Keratinocyte (primary cell): Measurements from ENCODE around the gene ASTN2. TPM values are rescaled to one million over a fixed set of nuclear protein-coding genes. Genes with fewer than 3 reads are reported as not detected.

ENCODE experiments used
- DNase-seq: peaks from one replicate; pipeline ENCODE4 v3.0.0-alpha.2; 2011; ENCODE audit warnings: low read depth, missing footprints, low spot score
- FAIRE-seq: peaks from 2 replicates; lab custom pipeline; 2011; peaks lifted over from hg19 to GRCh38; lab: Jason Lieb, UNC
- H2AFZ ChIP-seq: 2 replicates; pipeline ENCODE4 v1.6.0; 2012; ENCODE audit warnings: low read length, control low read depth, inconsistent platforms; ENCODE audit not compliant: control insufficient read depth
- H3K27ac ChIP-seq: 2 replicates; pipeline ENCODE4 v1.5.1; 2011; ENCODE audit warnings: low read length; ENCODE audit not compliant: control insufficient read depth, insufficient read depth
- H3K27me3 ChIP-seq: 3 replicates; pipeline ENCODE4 v1.6.0; 2011; ENCODE audit warnings: low read length; ENCODE audit not compliant: control insufficient read depth, insufficient read depth; ENCODE audit errors: extremely low read depth
- H3K36me3 ChIP-seq, 2 experiments: 2 replicates in 1 of 2; 3 replicates in 1 of 2; pipeline ENCODE4 v1.5.1; 2011; ENCODE audit warnings: low read length in 2 of 2, mild to moderate bottlenecking in 1 of 2; ENCODE audit not compliant: control insufficient read depth in 2 of 2, insufficient read depth in 2 of 2; ENCODE audit errors: extremely low read depth in 1 of 2
- H3K4me1 ChIP-seq: 3 replicates; pipeline ENCODE4 v1.5.1; 2011; ENCODE audit warnings: low read length; ENCODE audit not compliant: control insufficient read depth, insufficient read depth; ENCODE audit errors: extremely low read depth
- H3K4me2 ChIP-seq: 3 replicates; pipeline ENCODE4 v1.6.0; 2011; ENCODE audit warnings: low read depth, low read length; ENCODE audit not compliant: control insufficient read depth, insufficient read depth; ENCODE audit errors: extremely low read depth
- H3K4me3 ChIP-seq, 3 experiments: fragments of 200-600 bp in 1 of 3; sonication (generic) in 1 of 3; 2 replicates in 2 of 3; 3 replicates in 1 of 3; pipeline ENCODE4 v1.5.1; 2011 to 2016; ENCODE audit warnings: low read length in 3 of 3, mild to moderate bottlenecking in 3 of 3, control low read depth in 2 of 3, inconsistent platforms in 1 of 3, low read depth in 1 of 3, mixed read lengths in 1 of 3, mixed run types in 1 of 3, moderate library complexity in 1 of 3; ENCODE audit not compliant: control insufficient read depth in 2 of 3, insufficient read depth in 2 of 3; ENCODE audit errors: extremely low read depth in 1 of 3
- H3K79me2 ChIP-seq: 2 replicates; pipeline ENCODE4 v1.6.0; 2012; ENCODE audit warnings: low read length; ENCODE audit not compliant: control insufficient read depth, insufficient read depth
- H3K9ac ChIP-seq: 3 replicates; pipeline ENCODE4 v1.6.0; 2011; ENCODE audit warnings: low read length; ENCODE audit not compliant: control insufficient read depth, insufficient read depth; ENCODE audit errors: extremely low read depth
- H3K9me1 ChIP-seq: 3 replicates; pipeline ENCODE4 v1.6.0; 2011; ENCODE audit warnings: low read length; ENCODE audit not compliant: control insufficient read depth, insufficient read depth; ENCODE audit errors: extremely low read depth
- H3K9me3 ChIP-seq: 2 replicates; pipeline ENCODE4 v1.5.1; 2012; ENCODE audit warnings: low read depth, low read length; ENCODE audit not compliant: control insufficient read depth
- H4K20me1 ChIP-seq: 3 replicates; pipeline ENCODE4 v1.6.0; 2011; ENCODE audit warnings: low read length; ENCODE audit not compliant: control insufficient read depth, insufficient read depth; ENCODE audit errors: extremely low read depth
- CTCF ChIP-seq, 3 experiments: IDR thresholded peaks in 1 of 3; conservative IDR thresholded peaks in 1 of 3; optimal IDR thresholded peaks in 1 of 3; 2 replicates in 2 of 3; 3 replicates in 1 of 3; pipeline versions ENCODE3 to v1.5.1; 2011; ENCODE audit warnings: low read length in 3 of 3, mild to moderate bottlenecking in 3 of 3, moderate library complexity in 2 of 3, control low read depth in 1 of 3, inconsistent platforms in 1 of 3; ENCODE audit not compliant: insufficient read depth in 2 of 3; ENCODE audit errors: extremely low read depth in 1 of 3
- EZH2 ChIP-seq: IDR thresholded peaks from one replicate; pipeline ENCODE4 v1.6.1; 2012; ENCODE audit warnings: inconsistent platforms, mild to moderate bottlenecking, low read length, moderate library complexity
- dilution Hi-C: fragments of 300-500 bp; cut with MboI; formaldehyde crosslinking; loops from one replicate; pipeline ENCODE4 v1.7.0; 2020; ENCODE audit warnings: low sequenced_read_pairs; ENCODE audit not compliant: extremely low pct_ligation_motif_present
- polyA plus RNA-seq, 5 experiments: library from polyadenylated mRNA; depleted of rRNA in 3 of 5; stranded (reverse) in 3 of 5; stranded (forward) in 1 of 5; unstranded in 1 of 5; fragments of >200 nt; gene quantifications; 1 replicate in 1 of 5; 2 replicates in 3 of 5; 3 replicates in 1 of 5; pipeline versions ENCODE4 v1.2.1 to v1.2.3, GENCODE V29; 2011 to 2012; ENCODE audit warnings: missing spikeins in 2 of 5, low read depth in 1 of 5, low replicate concordance in 1 of 5

Gene ASTN2
- polyA plus RNA-seq, 1 donor (not counting 4 experiments of a cell fraction or from before 2014, with no cell fraction given), result 0.31 TPM

GRCh38 chr9:117266855-117267497 lies 147.9 kb downstream of the ASTN2 start:
- Histone ChIP-seq H3K9me3 (no peaks in the 10 kb centered on the region), H3K27ac (no peak overlapping the region), H2AFZ (no peak overlapping the region), H3K4me2 (no peak overlapping the region), H3K27me3 (no peaks in the 10 kb centered on the region), H3K9me1 (no peaks in the 10 kb centered on the region), H4K20me1 (no peaks in the 10 kb centered on the region), H3K36me3 (no peaks in the 10 kb centered on the region), H3K4me1 (no peaks in the 10 kb centered on the region), H3K4me3 (no peak overlapping the region), H3K79me2 (no peaks in the 10 kb centered on the region), H3K9ac (no peak overlapping the region)
- FAIRE-seq, result no peak
- no peak for TF ChIP-seq CTCF (optimal IDR thresholded peaks at IDR 0.05 in 1 of 3, IDR thresholded peaks at IDR 0.05 in 1 of 3, conservative IDR thresholded peaks at IDR 0.05 in 1 of 3; ENCODE audit: extremely low read depth in 1 of 3, insufficient read depth in 2 of 3, low read length in 3 of 3)
- TF ChIP-seq EZH2, result no peak
- DNase-seq, result no peak
- dilution Hi-C loops, result no loop called here

GRCh38 chr9:117265253-117265652 lies 149.6 kb downstream of the ASTN2 start:
- Histone ChIP-seq H3K27me3 (no peaks in the 10 kb centered on the region), H3K79me2 (no peaks in the 10 kb centered on the region), H2AFZ (no peak overlapping the region), H3K36me3 (no peaks in the 10 kb centered on the region), H3K27ac (no peak overlapping the region), H3K4me1 (no peaks in the 10 kb centered on the region), H3K9me1 (no peaks in the 10 kb centered on the region), H3K9ac (no peak overlapping the region), H3K4me2 (no peak overlapping the region), H3K4me3 (no peak overlapping the region), H4K20me1 (no peaks in the 10 kb centered on the region), H3K9me3 (no peaks in the 10 kb centered on the region)
- FAIRE-seq (no peak), DNase-seq (no peak)
- no peak for TF ChIP-seq EZH2
- TF ChIP-seq CTCF (optimal IDR thresholded peaks at IDR 0.05 in 1 of 3, IDR thresholded peaks at IDR 0.05 in 1 of 3, conservative IDR thresholded peaks at IDR 0.05 in 1 of 3; ENCODE audit: extremely low read depth in 1 of 3, insufficient read depth in 2 of 3, low read length in 3 of 3), result no peak
- dilution Hi-C loops, result no loop called here
